WTC11 (cell line): ENCODE results near the gene NSUN2. TPM values are rescaled to one million over a fixed set of nuclear protein-coding genes. Genes with fewer than 3 reads are reported as not detected.

Source experiments
- ATAC-seq: fragments of 200-7000 bp; cut with Tn5 transposase; 2 replicates; pipeline ENCODE4 v1.10.0; 2021; ENCODE audit warnings: mild to moderate bottlenecking, moderate library complexity
- CTCF ChIA-PET: fragments of 300-600 bp; sonication (Branson Sonifier 250); formaldehyde crosslinking; loops from one replicate; lab custom pipeline; 2021; ENCODE audit warnings: antibody characterized with exemption; lab: Charles Lee
- POLR2A ChIA-PET: fragments of 350-600 bp; sonication (Branson Sonifier 250); formaldehyde crosslinking; loops from one replicate; lab custom pipeline; 2021; ENCODE audit warnings: antibody characterized with exemption; lab: Charles Lee
- DNase-seq: peaks from one replicate; pipeline ENCODE4 v3.0.0; 2021; ENCODE audit warnings: low spot score
- H3K27ac Mint-ChIP-seq: 2 replicates; pipeline ENCODE4 v1.8.0; 2021; ENCODE audit warnings: mixed read lengths
- H3K27me3 Mint-ChIP-seq: 2 replicates; pipeline ENCODE4 v1.8.0; 2021; ENCODE audit warnings: low read depth, mild to moderate bottlenecking, moderate library complexity, mixed read lengths
- H3K36me3 Mint-ChIP-seq: 2 replicates; pipeline ENCODE4 v1.8.0; 2021; ENCODE audit warnings: mixed read lengths
- H3K4me1 Mint-ChIP-seq: 2 replicates; pipeline ENCODE4 v1.8.0; 2022; ENCODE audit warnings: mixed read lengths
- H3K4me3 Mint-ChIP-seq: 2 replicates; pipeline ENCODE4 v1.8.0; 2021; ENCODE audit warnings: mild to moderate bottlenecking, moderate library complexity, mixed read lengths
- H3K9me3 Mint-ChIP-seq: 2 replicates; pipeline ENCODE4 v1.8.0; 2021; ENCODE audit warnings: mixed read lengths
- AFF4 ChIP-seq: sonication (generic); formaldehyde crosslinking; IDR thresholded peaks from 2 replicates; pipeline ENCODE4 v1.8.1; 2023; ENCODE audit warnings: mild to moderate bottlenecking, missing genetic modification reagents, borderline replicate concordance
- ATF1 ChIP-seq: sonication (generic); formaldehyde crosslinking; IDR thresholded peaks from 2 replicates; pipeline ENCODE4 v1.8.1; 2023; ENCODE audit warnings: mild to moderate bottlenecking, moderate library complexity, missing genetic modification reagents
- CREM ChIP-seq: sonication (generic); formaldehyde crosslinking; IDR thresholded peaks from 2 replicates; pipeline ENCODE4 v1.8.1; 2022; ENCODE audit warnings: mild to moderate bottlenecking, missing genetic modification reagents, moderate library complexity
- E2F5 ChIP-seq: sonication (generic); formaldehyde crosslinking; IDR thresholded peaks from 2 replicates; pipeline ENCODE4 v1.8.1; 2022; ENCODE audit warnings: mild to moderate bottlenecking, moderate library complexity, missing genetic modification reagents
- ERG ChIP-seq: fragments of 250-450 bp; sonication (Bioruptor Pico); IDR thresholded peaks from 2 replicates; pipeline ENCODE4 v1.8.0; 2021; ENCODE audit warnings: mild to moderate bottlenecking
- ESRRA ChIP-seq: sonication (generic); formaldehyde crosslinking; IDR thresholded peaks from 2 replicates; pipeline ENCODE4 v1.8.1; 2022; ENCODE audit warnings: mild to moderate bottlenecking, missing genetic modification reagents, borderline replicate concordance
- NFE2L1 ChIP-seq: sonication (generic); formaldehyde crosslinking; IDR thresholded peaks from 2 replicates; pipeline ENCODE4 v1.8.1; 2023; ENCODE audit warnings: missing genetic modification reagents
- NR1H2 ChIP-seq: sonication (generic); formaldehyde crosslinking; IDR thresholded peaks from 2 replicates; pipeline ENCODE4 v1.9.0; 2021; ENCODE audit warnings: mild to moderate bottlenecking, moderate library complexity, missing genetic modification reagents
- NR2C2 ChIP-seq: sonication (generic); formaldehyde crosslinking; IDR thresholded peaks from 2 replicates; pipeline ENCODE4 v1.8.0; 2022; ENCODE audit warnings: mild to moderate bottlenecking, missing genetic modification reagents
- SMAD3 ChIP-seq: sonication (generic); formaldehyde crosslinking; IDR thresholded peaks from 2 replicates; pipeline ENCODE4 v1.8.0; 2022; ENCODE audit warnings: missing genetic modification reagents, mild to moderate bottlenecking, borderline replicate concordance
- SOX15 ChIP-seq: fragments of 250-450 bp; sonication (Bioruptor Pico); IDR thresholded peaks from 2 replicates; pipeline ENCODE4 v1.9.0; 2021; ENCODE audit warnings: mild to moderate bottlenecking
- STAT6 ChIP-seq: sonication (generic); formaldehyde crosslinking; conservative IDR thresholded peaks from 2 replicates; pipeline ENCODE4 v1.8.1; 2023; ENCODE audit warnings: mild to moderate bottlenecking, low read depth, missing genetic modification reagents, moderate library complexity
- USF2 ChIP-seq: sonication (generic); formaldehyde crosslinking; IDR thresholded peaks from 2 replicates; pipeline ENCODE4 v1.8.1; 2023; ENCODE audit warnings: mild to moderate bottlenecking, missing genetic modification reagents, moderate library complexity
- ZNF263 ChIP-seq: sonication (generic); formaldehyde crosslinking; IDR thresholded peaks from 2 replicates; pipeline ENCODE4 v1.8.1; 2022; ENCODE audit warnings: low read depth, mild to moderate bottlenecking, moderate library complexity, missing genetic modification reagents
- total RNA-seq: library from RNA; stranded (reverse); gene quantifications from 3 replicates; pipeline ENCODE4 v1.2.3, GENCODE V29; 2021

Gene NSUN2
- total RNA-seq, 1 experiment from 2014 or later: 88.4 TPM

GRCh38 chr5:6602441-6602840 lies 30.4 kb downstream of the NSUN2 start:
- no peak for ATAC-seq
- Mint-ChIP-seq H3K4me1 (no peaks in the 10 kb centered on the region), H3K9me3 (no peaks in the 10 kb centered on the region), H3K4me3 (no peak overlapping the region), H3K27me3 (no peaks in the 10 kb centered on the region), H3K27ac (no peak overlapping the region), H3K36me3 (peaks cover 91% of the 10 kb centered on the region)
- DNase-seq: no peak
- TF ChIP-seq SMAD3 (CRISPR knock-in tag): no peak
- no peak for TF ChIP-seq NR1H2
- no peak for TF ChIP-seq ESRRA (CRISPR knock-in tag)
- no peak for TF ChIP-seq ZNF263 (CRISPR knock-in tag)
- TF ChIP-seq STAT6 (CRISPR knock-in tag): no peak
- TF ChIP-seq ERG (CRISPR knock-in tag): no peak
- no peak for TF ChIP-seq USF2
- TF ChIP-seq SOX15 (CRISPR knock-in tag): no peak
- TF ChIP-seq E2F5: no peak
- TF ChIP-seq NR2C2 (CRISPR knock-in tag): no peak
- ChIA-PET CTCF (no interaction called here), POLR2A (no interaction called here)

GRCh38 chr5:6601816-6602215 lies 31.0 kb downstream of the NSUN2 start:
- H3K36me3 Mint-ChIP-seq: peaks cover 90% of the 10 kb centered on the region
- H3K4me1 Mint-ChIP-seq: no peaks in the 10 kb centered on the region
- no peak for TF ChIP-seq ATF1
- no peak for TF ChIP-seq AFF4 (CRISPR knock-in tag)
- TF ChIP-seq, all 79 proteins: peak for 0
- Mint-ChIP-seq H3K27me3 (no peaks in the 10 kb centered on the region), H3K9me3 (no peaks in the 10 kb centered on the region), H3K4me3 (no peak overlapping the region), H3K27ac (no peak overlapping the region)
- CTCF ChIA-PET: no interaction called here
- POLR2A ChIA-PET: no interaction called here
- DNase-seq (no peak), ATAC-seq (no peak)

- Mint-ChIP-seq H3K36me3 (peaks cover 87% of the 10 kb centered on the region), H3K27ac (no peak overlapping the region), H3K9me3 (no peaks in the 10 kb centered on the region)
- CTCF ChIA-PET: no interaction called here
- ATAC-seq: no peak
- no peak for TF ChIP-seq CREM (CRISPR knock-in tag)
- no peak for TF ChIP-seq NFE2L1 (CRISPR knock-in tag)
- TF ChIP-seq ZNF263 (CRISPR knock-in tag): no peak
- TF ChIP-seq, all 79 proteins: peak for 0
- Mint-ChIP-seq H3K4me3 (no peak overlapping the region), H3K27me3 (no peaks in the 10 kb centered on the region), H3K4me1 (no peaks in the 10 kb centered on the region)
- POLR2A ChIA-PET: no interaction called here
- no peak for DNase-seq
Measured at GRCh38 chr5:6601271-6601670, 31.6 kb downstream of the NSUN2 start.
